ENCODE data around the gene TANC1.

Gene TANC1

GRCh38 chr2:159080641-159081040, 112.2 kb downstream of the TANC1 start:
- DNase-seq (ENCODE audit: low read depth): no peak
- H3K4me3 ChIP-seq (ENCODE audit: low read depth, low read length): no peak overlapping the region
- TF ChIP-seq CTCF (IDR thresholded peaks at IDR 0.05; ENCODE audit: low read depth, low read length, missing control alignments): no peak

GRCh38 chr2:159082119-159082518, 113.7 kb downstream of the TANC1 start:
- H3K4me3 ChIP-seq (ENCODE audit: low read depth, low read length): no peak overlapping the region
- no peak for DNase-seq (ENCODE audit: low read depth)
- TF ChIP-seq CTCF (IDR thresholded peaks at IDR 0.05; ENCODE audit: low read depth, low read length, missing control alignments): no peak

GRCh38 chr2:159084384-159085370, 116.2 kb downstream of the TANC1 start:
- H3K4me3 ChIP-seq (ENCODE audit: low read depth, low read length): no peak overlapping the region
- DNase-seq (ENCODE audit: low read depth): no peak
- no peak for TF ChIP-seq CTCF (IDR thresholded peaks at IDR 0.05; ENCODE audit: low read depth, low read length, missing control alignments)

- TF ChIP-seq CTCF (IDR thresholded peaks at IDR 0.05; ENCODE audit: low read depth, low read length, missing control alignments): no peak
- no peak for DNase-seq (ENCODE audit: low read depth)
- H3K4me3 ChIP-seq (ENCODE audit: low read depth, low read length): no peak overlapping the region
Observed at GRCh38 chr2:159086342-159086741, 117.9 kb downstream of the TANC1 start.

GRCh38 chr2:159086826-159087225, 118.4 kb downstream of the TANC1 start:
- no peak for TF ChIP-seq CTCF (IDR thresholded peaks at IDR 0.05; ENCODE audit: low read depth, low read length, missing control alignments)
- no peak overlapping the region for H3K4me3 ChIP-seq (ENCODE audit: low read depth, low read length)
- DNase-seq (ENCODE audit: low read depth): no peak

- TF ChIP-seq CTCF (IDR thresholded peaks at IDR 0.05; ENCODE audit: low read depth, low read length, missing control alignments): no peak
- DNase-seq (ENCODE audit: low read depth): no peak
- no peak overlapping the region for H3K4me3 ChIP-seq (ENCODE audit: low read depth, low read length)
Observed at GRCh38 chr2:159088906-159089305, 120.5 kb downstream of the TANC1 start.

GRCh38 chr2:159089543-159089942, 121.1 kb downstream of the TANC1 start:
- DNase-seq (ENCODE audit: low read depth): no peak
- TF ChIP-seq CTCF (IDR thresholded peaks at IDR 0.05; ENCODE audit: low read depth, low read length, missing control alignments): no peak
- H3K4me3 ChIP-seq (ENCODE audit: low read depth, low read length): no peak overlapping the region

Data from GM12864 (cell line).